ENCODE data around the gene ZNF587B.
A peak's percentile ranks its signal among the peaks of the same experiment; 100 is the strongest.
"Not testable (repeated sequence)": the region's sequence is repeated elsewhere in the genome, so short reads cannot be mapped to it uniquely, and the experiment has no call there.

ZNF587B gene

GRCh38 chr19:57830071-57830602 is at the start of gene ZNF587B:
Gene ZNF587B, plus strand, starts transcription at chr19:57830299. Its CDS starts 230 bp downstream, at chr19:57830529.
- peak in 1 of 2 donors; percentile 13 for DNase-seq (ENCODE audit: low read depth in 2 of 2)

- no peak for DNase-seq (ENCODE audit: low read depth in 2 of 2)
Measured at GRCh38 chr19:57786286-57786685, 43.8 kb upstream of the ZNF587B start.

GRCh38 chr19:57786906-57787305 is 43.2 kb upstream of the ZNF587B start:
- DNase-seq (ENCODE audit: low read depth in 2 of 2), result no peak

GRCh38 chr19:57788114-57788692 is 41.9 kb upstream of the ZNF587B start:
- no peak for DNase-seq (ENCODE audit: low read depth in 2 of 2)

- DNase-seq (ENCODE audit: low read depth in 2 of 2), result no peak
Measured at GRCh38 chr19:57789288-57789687, 40.8 kb upstream of the ZNF587B start.

- not testable (repeated sequence) for DNase-seq (ENCODE audit: low read depth in 2 of 2)
Measured at GRCh38 chr19:57796580-57796979, 33.5 kb upstream of the ZNF587B start.

GRCh38 chr19:57800696-57801095 is 29.4 kb upstream of the ZNF587B start:
- DNase-seq (ENCODE audit: low read depth in 2 of 2), result no peak

GRCh38 chr19:57802269-57802668 is 27.8 kb upstream of the ZNF587B start:
- DNase-seq (ENCODE audit: low read depth in 2 of 2), result no peak

- DNase-seq (ENCODE audit: low read depth in 2 of 2), result no peak
Measured at GRCh38 chr19:57803265-57803593, 26.9 kb upstream of the ZNF587B start.

- DNase-seq (ENCODE audit: low read depth in 2 of 2), result no peak
Measured at GRCh38 chr19:57803594-57804325, 26.3 kb upstream of the ZNF587B start.

GRCh38 chr19:57807541-57807940 is 22.6 kb upstream of the ZNF587B start:
- DNase-seq (ENCODE audit: low read depth in 2 of 2), result no peak

GRCh38 chr19:57810410-57811295 is 19.4 kb upstream of the ZNF587B start:
- not testable (repeated sequence) for DNase-seq (ENCODE audit: low read depth in 2 of 2)

GRCh38 chr19:57812226-57812625 is 17.9 kb upstream of the ZNF587B start:
- DNase-seq (ENCODE audit: low read depth in 2 of 2), result no peak

GRCh38 chr19:57812975-57813820 is 16.9 kb upstream of the ZNF587B start:
- not testable (repeated sequence) for DNase-seq (ENCODE audit: low read depth in 2 of 2)

- no peak for DNase-seq (ENCODE audit: low read depth in 2 of 2)
Measured at GRCh38 chr19:57813919-57814504, 16.1 kb upstream of the ZNF587B start.

- peak; percentile 46 to 49 for DNase-seq (ENCODE audit: low read depth in 2 of 2)
Measured at GRCh38 chr19:57814505-57815246, 15.4 kb upstream of the ZNF587B start, which contains the start of gene ZNF552. Gene ZNF552, minus strand, starts transcription at chr19:57814913. Its CDS starts 170 bp downstream, at chr19:57814743.

- no peak for DNase-seq (ENCODE audit: low read depth in 2 of 2)
Measured at GRCh38 chr19:57815247-57816075, 14.6 kb upstream of the ZNF587B start.

GRCh38 chr19:57816652-57817051 is 13.4 kb upstream of the ZNF587B start:
- no peak for DNase-seq (ENCODE audit: low read depth in 2 of 2)

GRCh38 chr19:57817976-57818375 is 12.1 kb upstream of the ZNF587B start:
- no peak for DNase-seq (ENCODE audit: low read depth in 2 of 2)
